DLD1 (cell line): Measurements from ENCODE around the gene ANO4.

Experiments used
- in situ Hi-C: cut with HindIII; loops from 2 replicates; pipeline ENCODE4 v1.10.0; 2017; ENCODE audit warnings: low sequenced_read_pairs

The ANO4 gene

DNA sequence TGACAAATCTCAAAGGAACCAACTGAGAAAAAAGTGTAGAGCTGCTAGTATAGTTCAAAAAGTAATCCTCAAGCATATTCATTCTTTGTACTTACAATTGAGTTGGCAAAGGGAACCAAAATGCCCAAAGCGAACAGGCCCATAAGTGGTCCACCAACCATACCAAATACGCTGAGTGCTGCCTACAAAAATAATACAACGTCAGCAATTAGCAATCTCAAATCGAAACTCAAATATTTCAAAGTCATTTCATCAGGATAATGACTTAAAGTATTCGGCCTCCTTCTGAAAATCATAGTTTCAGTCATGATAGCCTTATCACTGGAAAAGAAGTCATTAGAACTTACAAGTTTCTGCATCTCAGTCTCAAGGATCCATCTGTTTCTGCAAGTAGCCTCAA lies 373.4 kb downstream of the ANO4 start:
- in situ Hi-C loops: no loop called here

DNA sequence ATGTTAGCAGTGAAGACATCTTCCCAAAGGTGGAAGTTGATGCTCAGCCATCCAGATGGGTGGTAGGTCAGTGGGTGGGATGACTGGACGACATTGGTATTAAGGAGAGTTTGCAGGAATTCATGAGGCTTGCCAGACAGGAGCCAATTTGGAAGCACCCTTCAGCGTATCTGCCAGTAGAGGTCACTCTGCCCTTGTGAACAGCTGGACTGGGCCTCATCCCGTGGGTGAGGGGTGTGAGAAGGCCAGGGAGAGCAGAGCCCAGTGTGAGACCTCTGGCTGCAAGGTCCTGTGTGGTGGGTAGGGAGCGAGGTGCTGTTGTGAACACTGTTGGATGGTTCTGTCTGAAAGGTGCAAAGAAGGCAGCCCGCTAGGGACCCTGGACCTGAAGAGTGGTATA lies 377.7 kb downstream of the ANO4 start:
- in situ Hi-C loops: no loop called here

DNA sequence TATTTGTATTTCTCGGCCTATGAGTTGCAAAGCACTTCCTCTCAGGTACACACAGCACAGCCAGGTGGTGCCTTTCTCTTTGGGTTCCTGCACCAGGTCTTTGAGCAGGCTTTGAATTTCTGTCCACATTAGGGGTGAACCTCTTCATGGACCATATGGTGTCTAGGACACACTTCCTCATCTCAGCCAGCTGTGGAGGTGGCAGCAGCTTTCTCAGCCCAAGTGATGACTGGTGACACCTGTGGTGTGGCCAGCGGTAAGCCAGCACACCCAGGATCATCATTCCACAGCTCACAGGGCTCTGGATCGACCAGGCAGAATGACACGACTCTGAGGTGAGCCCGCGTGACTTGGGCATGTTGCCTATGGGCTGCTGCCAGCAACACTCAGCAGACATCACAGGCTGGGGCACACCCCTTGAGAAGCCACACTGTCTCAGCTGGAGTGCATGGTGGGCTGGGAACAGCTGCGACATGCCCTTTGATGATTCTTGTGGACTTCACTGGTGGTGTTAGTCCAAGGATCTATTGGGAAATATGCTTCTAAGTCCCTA lies 378.7 kb downstream of the ANO4 start:
- in situ Hi-C loops: no loop called here

DNA sequence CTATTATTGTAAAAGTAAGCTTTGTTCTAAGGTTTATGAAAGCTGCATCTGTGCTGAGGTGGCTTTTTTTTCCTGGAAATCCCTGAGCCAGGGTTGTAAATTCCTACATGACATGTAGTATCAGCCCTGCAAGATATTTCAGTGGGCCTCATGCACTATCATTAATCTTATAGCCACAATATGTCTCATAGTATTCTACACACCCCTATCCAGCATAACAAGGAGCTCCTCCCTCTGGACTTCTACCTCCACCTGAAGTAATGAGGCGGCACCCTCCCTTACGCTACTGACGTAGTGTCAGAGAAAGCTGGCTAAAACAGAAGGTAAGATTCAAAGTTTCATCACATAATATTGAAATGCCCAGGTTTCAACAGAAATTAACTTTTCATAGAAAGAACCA lies 380.0 kb downstream of the ANO4 start:
- in situ Hi-C loops: no loop called here
